Left cardiac atrium (tissue), 4 donors: ENCODE measurements around the gene FSCN2. TPM values are rescaled to one million over a fixed set of nuclear protein-coding genes. Genes with fewer than 3 reads are reported as not detected.
"Not testable (repeated sequence)": the region's sequence is repeated elsewhere in the genome, so short reads cannot be mapped to it uniquely, and the experiment has no call there.

Experiments
- ATAC-seq, 2 donors: fragments of 200-7000 bp; cut with Tn5 transposase; one replicate each; pipeline ENCODE4 v1.9.1; 2020; ENCODE audit warnings: mild to moderate bottlenecking in 2 of 2, moderate library complexity in 2 of 2
- DNase-seq: peaks from one replicate; pipeline ENCODE4 v3.0.0-alpha.2; 2020
- intact Hi-C, 2 donors: fragments of 100-400 bp; cut with DNase I; formaldehyde crosslinking; loops; one replicate each; pipeline versions ENCODE4 v1.14.1 to v1.15.1; 2022 to 2023
- total RNA-seq, 2 donors: library from RNA; stranded (reverse); fragmentation: NEBNext Ultra II Directional; extraction: Animal tissue kit (Norgen Biotek cat#: 25700); gene quantifications; one replicate each; pipeline ENCODE4 v1.2.1, GENCODE V29; 2021
- donor health status: DM: no; HTN: yes; CAD: no.
- donor health status: DM: no; HTN: yes; CAD: no; lungs with severe emphysema.
- donor health status: DM: yes; HTN: yes; CAD: no.
- donor health status: Dilated cardiomyopathy.

Gene FSCN2
- total RNA-seq, 2 donors from 2014 or later, result 0.38 to 0.39 TPM

GRCh38 chr17:81578561-81579225, 50.5 kb downstream of the FSCN2 start:
- intact Hi-C loops, result no loop called here
- no peak for ATAC-seq
- no peak for DNase-seq

- intact Hi-C loops, result no loop called here
- no peak for ATAC-seq
- DNase-seq, result no peak
Measured at GRCh38 chr17:81579298-81579697, 51.1 kb downstream of the FSCN2 start.

GRCh38 chr17:81579821-81580321, 51.7 kb downstream of the FSCN2 start:
- peak; percentile 62 to 91 for ATAC-seq
- intact Hi-C loops, result no loop called here
- DNase-seq, result no peak

DNA sequence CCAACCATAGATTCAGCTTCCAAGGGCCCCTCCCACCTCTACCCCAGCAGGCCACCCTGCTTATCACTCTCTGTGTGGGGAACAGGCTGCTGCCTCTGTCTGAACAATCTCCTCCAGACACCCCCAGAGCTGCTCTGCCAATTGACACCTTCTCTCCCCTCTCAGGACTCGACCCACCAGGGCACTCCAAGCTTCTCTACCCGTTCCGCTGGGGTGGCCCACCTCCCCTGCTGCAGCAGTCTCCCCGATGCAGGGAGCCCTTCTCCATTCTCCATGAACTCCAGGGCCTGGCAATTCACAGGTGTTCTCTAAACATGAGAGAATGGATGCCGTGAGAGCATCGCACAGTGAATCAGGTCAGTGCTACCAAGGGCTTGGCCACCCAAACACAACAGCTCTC, 52.3 kb downstream of the FSCN2 start:
- DNase-seq (no peak), ATAC-seq (peak; percentile 2 to 31)
- intact Hi-C loops, result no loop called here

- intact Hi-C loops, result no loop called here
- ATAC-seq, result peak; percentile 14 to 51
- no peak for DNase-seq
Measured at GRCh38 chr17:81581758-81582157, 53.6 kb downstream of the FSCN2 start.

DNA sequence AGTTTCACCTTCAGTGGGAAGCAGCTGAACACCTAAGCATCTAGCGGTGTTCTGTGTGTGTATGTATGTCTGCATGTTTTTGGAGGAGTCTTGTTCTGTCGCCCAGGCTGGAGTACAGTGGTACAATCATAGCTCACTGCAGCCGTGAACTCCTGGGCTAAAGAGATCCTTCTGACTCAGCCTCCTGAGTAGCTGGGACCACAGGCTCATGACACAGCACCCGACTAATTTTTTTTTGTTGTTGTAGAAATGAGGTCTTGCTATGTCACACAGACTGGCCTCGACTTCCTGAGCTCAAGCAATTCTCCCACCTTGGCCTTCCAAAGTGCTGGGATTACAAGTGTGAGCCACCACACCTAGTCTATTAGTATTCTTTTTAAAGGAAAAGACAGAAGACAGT, 54.2 kb downstream of the FSCN2 start:
- DNase-seq (no peak), ATAC-seq (no peak)
- intact Hi-C loops, result no loop called here

- intact Hi-C loops, result no loop called here
- DNase-seq (no peak), ATAC-seq (no peak)
Measured at GRCh38 chr17:81582749-81583148, 54.6 kb downstream of the FSCN2 start.

DNA sequence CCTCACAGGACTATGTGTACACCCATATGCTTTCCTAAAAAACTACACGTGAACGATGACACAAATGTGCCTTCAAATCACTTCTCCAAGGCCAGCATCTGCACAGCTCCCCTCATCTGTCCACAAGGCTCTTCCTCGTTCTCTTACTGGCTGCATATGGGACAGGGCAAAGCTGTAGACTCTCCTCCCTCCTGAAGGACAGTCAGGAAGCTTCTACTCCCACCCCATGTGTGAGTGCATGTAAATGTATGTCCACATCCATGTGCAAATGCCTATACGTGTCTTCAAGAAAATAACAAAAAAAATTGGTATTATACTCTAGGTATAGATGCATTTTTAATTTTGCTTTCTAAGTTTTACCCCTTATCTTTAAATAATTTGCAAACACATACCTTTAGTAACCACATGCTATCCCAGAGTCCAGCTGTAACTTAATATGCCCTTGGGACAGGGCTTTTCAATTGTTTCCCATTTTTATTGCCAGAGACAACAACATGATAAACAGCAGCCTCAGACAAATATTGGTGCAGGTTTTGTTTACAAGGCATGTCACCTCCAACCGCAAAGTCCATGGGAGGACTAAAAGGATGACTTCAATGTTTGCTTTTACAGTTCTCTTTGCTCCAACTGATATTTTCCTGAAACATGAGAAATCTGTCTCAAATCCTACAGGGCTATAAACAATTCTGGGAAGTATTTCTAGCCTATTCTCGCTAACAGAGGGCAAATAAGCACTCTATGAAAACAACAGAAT, 55.6 kb downstream of the FSCN2 start:
- no peak for ATAC-seq
- DNase-seq, result no peak
- intact Hi-C loops, result no loop called here

GRCh38 chr17:81584771-81585170, 56.6 kb downstream of the FSCN2 start:
- intact Hi-C loops, ATAC-seq, DNase-seq: not testable (repeated sequence)

- intact Hi-C loops, result no loop called here
- DNase-seq (no peak), ATAC-seq (no peak)
Measured at GRCh38 chr17:81586096-81586495, 57.9 kb downstream of the FSCN2 start.

Other genes starting within 250 kb of the FSCN2 start
- 10 to 100 TPM; 46.4 to 54.0 TPM for gene SLC38A10, start 233.1 kb upstream of the FSCN2 start, total RNA-seq
- gene BAHCC1, start 132.9 kb upstream of the FSCN2 start, total RNA-seq, result 1 to 10 TPM; 8.3 to 9.9 TPM
- 1,000 to 10,000 TPM in 1 of 2 donors, 100 to 1,000 TPM in 1; 663 to 1,095 TPM for gene ACTG1, start 15.6 kb upstream of the FSCN2 start, total RNA-seq
- 10 to 100 TPM; 11.6 to 15.7 TPM for gene FAAP100, start 24.0 kb downstream of the FSCN2 start, total RNA-seq
- gene NPLOC4, start 108.7 kb downstream of the FSCN2 start, total RNA-seq, result 10 to 100 TPM; 67.2 to 97.1 TPM
- gene TSPAN10, start 108.8 kb downstream of the FSCN2 start, total RNA-seq, result under 1 TPM; 0.16 to 0.50 TPM
- under 1 TPM in 1 of 2 donors, not detected in 1; 0.50 TPM for gene PDE6G, start 128.2 kb downstream of the FSCN2 start, total RNA-seq
- 10 to 100 TPM; 20.9 to 23.6 TPM for gene OXLD1, start 138.2 kb downstream of the FSCN2 start, total RNA-seq
- 1 to 10 TPM; 7.2 to 8.9 TPM for gene CCDC137, start 138.4 kb downstream of the FSCN2 start, total RNA-seq
- 10 to 100 TPM; 12.2 to 22.3 TPM for gene ARL16, start 155.4 kb downstream of the FSCN2 start, total RNA-seq
- gene HGS, start 155.6 kb downstream of the FSCN2 start, total RNA-seq, result 10 to 100 TPM; 42.3 to 52.6 TPM
- gene MRPL12, start 175.0 kb downstream of the FSCN2 start, total RNA-seq, result 100 to 1,000 TPM; 133 TPM
- gene SLC25A10, start 183.9 kb downstream of the FSCN2 start, total RNA-seq, result 10 to 100 TPM; 10.1 to 11.8 TPM